Stomach smooth muscle (tissue), 2 donors: ENCODE measurements around the gene CDKN2D.

ENCODE experiments used
- H3K27ac ChIP-seq: one replicate; pipeline ENCODE4 v1.7.0; 2013; ENCODE audit warnings: mild to moderate bottlenecking, low read length, inconsistent platforms
- H3K27me3 ChIP-seq, 2 donors: one replicate each; pipeline ENCODE4 v1.7.0; 2013; ENCODE audit warnings: low read length in 2 of 2; ENCODE audit not compliant: insufficient read depth in 2 of 2, control insufficient read depth in 1 of 2
- H3K36me3 ChIP-seq, 2 donors: one replicate each; pipeline ENCODE4 v1.7.0; 2013; ENCODE audit warnings: low read length in 2 of 2; ENCODE audit not compliant: control insufficient read depth in 2 of 2, insufficient read depth in 2 of 2
- H3K4me1 ChIP-seq: one replicate; pipeline ENCODE4 v1.7.0; 2013; ENCODE audit warnings: low read length; ENCODE audit not compliant: control insufficient read depth, insufficient read depth
- H3K4me3 ChIP-seq, 2 donors: one replicate each; pipeline ENCODE4 v1.7.0; 2013; ENCODE audit warnings: low read length in 2 of 2
- H3K9ac ChIP-seq, 2 donors: one replicate each; pipeline ENCODE4 v1.7.0; 2013; ENCODE audit warnings: low read length in 2 of 2, mild to moderate bottlenecking in 1 of 2
- H3K9me3 ChIP-seq, 2 donors: one replicate each; pipeline ENCODE4 v1.7.0; 2013; ENCODE audit warnings: low read length in 2 of 2; ENCODE audit not compliant: control insufficient read depth in 2 of 2
- donor health status: healthy.
- donor health status: Pancreatic carcinoma.

Gene CDKN2D

DNA sequence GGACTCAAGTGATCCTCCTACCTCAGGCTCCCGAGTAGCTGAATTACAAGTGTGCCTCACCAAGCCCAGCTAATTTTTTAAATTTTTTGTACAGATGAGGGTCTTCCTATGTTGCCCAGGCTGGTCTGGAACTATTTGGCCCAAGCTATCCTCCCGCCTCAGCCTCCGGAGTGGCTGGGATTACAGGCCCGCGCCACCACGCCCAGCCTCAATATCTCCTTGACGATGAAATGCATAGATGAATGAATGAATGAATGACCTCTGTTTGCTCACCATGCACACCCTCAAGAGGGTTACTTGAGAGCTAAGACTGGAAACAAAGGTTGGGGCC, 33.2 kb upstream of the CDKN2D start:
- Histone ChIP-seq H3K9me3 (no peaks in the 10 kb centered on the region), H3K36me3 (no peaks in the 10 kb centered on the region), H3K27me3 (no peaks in the 10 kb centered on the region), H3K4me1 (peaks cover 19% of the 10 kb centered on the region), H3K27ac (no peak overlapping the region), H3K9ac (no peak overlapping the region), H3K4me3 (peak overlapping the region; percentile 43 to 60)

DNA sequence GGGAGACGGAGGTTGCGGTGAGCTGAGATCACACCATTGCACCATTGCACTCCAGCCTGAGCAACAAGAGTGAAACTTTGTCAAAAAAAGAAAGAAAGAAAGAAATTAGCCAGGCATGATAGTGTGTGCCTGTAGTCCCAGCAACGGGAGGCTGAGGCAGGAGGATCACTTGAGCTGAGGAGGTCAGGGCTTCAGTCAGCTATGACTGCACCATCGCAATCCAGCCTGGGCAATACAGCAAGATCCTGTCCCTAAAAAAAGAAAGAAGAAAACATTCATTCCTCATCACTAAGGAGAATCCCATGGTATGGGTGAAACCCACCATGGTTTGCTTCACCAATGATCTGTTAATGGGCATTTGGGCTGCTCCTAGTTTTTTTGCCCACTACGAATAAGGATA, 31.4 kb upstream of the CDKN2D start:
- no peak overlapping the region for H3K27ac ChIP-seq
- no peak overlapping the region for H3K4me3 ChIP-seq
- H3K4me1 ChIP-seq = peaks cover 19% of the 10 kb centered on the region
- no peaks in the 10 kb centered on the region for H3K27me3 ChIP-seq
- H3K36me3 ChIP-seq = no peaks in the 10 kb centered on the region
- H3K9ac ChIP-seq = no peak overlapping the region
- H3K9me3 ChIP-seq = no peaks in the 10 kb centered on the region

GRCh38 chr19:10593820-10594637, 25.2 kb upstream of the CDKN2D start:
- Histone ChIP-seq H3K4me3 (no peak overlapping the region), H3K4me1 (no peaks in the 10 kb centered on the region), H3K9ac (no peak overlapping the region), H3K36me3 (no peaks in the 10 kb centered on the region), H3K9me3 (no peaks in the 10 kb centered on the region), H3K27ac (no peak overlapping the region), H3K27me3 (peaks cover 3 to 4% of the 10 kb centered on the region in 2 donors)

DNA sequence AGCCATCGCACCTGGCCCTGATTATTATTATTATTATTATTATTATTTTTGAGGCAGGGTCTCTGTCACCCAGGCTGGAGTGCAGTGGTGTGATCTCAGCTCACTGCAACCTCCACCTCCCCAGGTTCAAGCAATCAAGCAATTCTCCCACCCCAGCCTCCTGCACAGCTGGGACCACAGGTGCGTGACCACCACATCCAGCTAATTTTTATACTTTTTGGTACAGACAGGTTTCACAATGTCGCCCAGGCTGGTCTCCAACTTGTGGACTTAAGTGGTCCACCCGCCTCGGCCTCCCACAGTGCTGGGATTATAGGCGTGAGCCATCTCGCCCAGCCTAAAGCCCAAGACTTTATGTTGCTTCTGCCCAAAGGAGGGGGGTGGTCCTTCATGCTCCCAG, 24.4 kb upstream of the CDKN2D start:
- Histone ChIP-seq H3K9ac (no peak overlapping the region), H3K27me3 (peaks cover 3 to 4% of the 10 kb centered on the region in 2 donors), H3K27ac (no peak overlapping the region), H3K36me3 (no peaks in the 10 kb centered on the region), H3K4me1 (no peaks in the 10 kb centered on the region), H3K4me3 (no peak overlapping the region), H3K9me3 (no peaks in the 10 kb centered on the region)

DNA sequence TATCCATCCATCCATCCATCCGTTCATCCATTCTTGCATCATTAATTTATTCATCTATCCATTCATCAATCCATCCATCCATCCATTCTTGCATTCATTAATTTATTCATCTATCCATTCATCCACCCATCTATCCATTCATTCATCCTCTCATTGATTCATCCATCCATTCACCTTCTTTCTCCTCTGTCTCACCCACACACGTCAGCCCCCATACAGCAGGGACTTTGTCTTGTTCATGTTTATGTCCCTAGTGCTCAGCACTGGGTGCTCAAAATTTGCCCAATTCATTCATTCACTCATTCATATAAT, 19.0 kb upstream of the CDKN2D start:
- peaks cover 9 to 16% of the 10 kb centered on the region in 2 donors for H3K27me3 ChIP-seq
- H3K9ac ChIP-seq = no peak overlapping the region
- H3K9me3 ChIP-seq = no peaks in the 10 kb centered on the region
- H3K27ac ChIP-seq = no peak overlapping the region
- no peaks in the 10 kb centered on the region for H3K4me1 ChIP-seq
- H3K36me3 ChIP-seq = no peaks in the 10 kb centered on the region
- H3K4me3 ChIP-seq = no peak overlapping the region

DNA sequence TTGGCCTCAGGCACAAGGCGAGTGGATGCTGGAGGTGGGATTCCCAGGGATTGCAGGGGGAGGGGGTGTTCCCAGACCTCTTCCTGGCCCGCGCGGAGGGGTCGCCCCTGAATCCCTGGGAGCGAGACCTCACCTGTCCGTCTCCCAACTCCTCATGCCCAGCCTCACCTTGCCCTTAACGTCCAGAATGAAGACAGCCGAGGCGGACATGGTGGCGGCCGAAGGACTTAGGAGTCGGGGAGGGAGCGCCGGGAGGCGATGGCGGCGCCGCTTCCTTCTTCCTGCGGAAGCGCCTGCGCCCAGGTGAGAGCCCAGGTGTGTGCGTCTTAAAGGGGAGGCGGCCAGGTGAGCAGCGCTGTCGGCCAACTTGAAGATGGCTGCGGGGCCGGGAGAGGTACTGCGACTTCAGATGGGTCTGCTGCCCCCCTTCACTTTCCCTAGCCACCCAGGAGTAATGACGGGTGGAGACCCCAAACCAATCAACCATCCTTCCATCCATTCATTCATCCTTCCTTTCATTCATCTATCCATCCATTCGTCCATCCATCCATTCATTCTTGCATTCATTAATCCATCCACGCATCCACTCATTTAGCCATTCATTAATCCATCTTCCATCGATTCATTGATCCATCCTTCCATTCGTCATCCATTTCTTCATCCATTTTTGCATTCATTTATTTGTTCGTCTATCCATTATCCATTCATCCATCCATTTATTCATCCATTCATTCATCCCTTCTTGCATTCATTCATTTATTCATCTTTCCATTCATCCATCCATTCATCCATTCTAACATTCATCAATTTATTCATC, 18.5 kb upstream of the CDKN2D start, which contains the start of gene AP1M2:
Gene AP1M2, minus strand, starts transcription at position 291 of the 817 bp plus-strand sequence. Its CDS starts 81 bp downstream, at position 210.
- no peak within 1 kb of the TSS for H3K9ac ChIP-seq
- H3K4me3 ChIP-seq = no peak within 1 kb of the TSS
- no peak within 1 kb of the TSS for H3K27ac ChIP-seq
- peaks cover 9 to 16% of the 10 kb centered on the region in 2 donors for H3K27me3 ChIP-seq
- H3K36me3 ChIP-seq = no peaks in the 10 kb centered on the region
- H3K9me3 ChIP-seq = no peaks in the 10 kb centered on the region
- no peaks in the 10 kb centered on the region for H3K4me1 ChIP-seq

DNA sequence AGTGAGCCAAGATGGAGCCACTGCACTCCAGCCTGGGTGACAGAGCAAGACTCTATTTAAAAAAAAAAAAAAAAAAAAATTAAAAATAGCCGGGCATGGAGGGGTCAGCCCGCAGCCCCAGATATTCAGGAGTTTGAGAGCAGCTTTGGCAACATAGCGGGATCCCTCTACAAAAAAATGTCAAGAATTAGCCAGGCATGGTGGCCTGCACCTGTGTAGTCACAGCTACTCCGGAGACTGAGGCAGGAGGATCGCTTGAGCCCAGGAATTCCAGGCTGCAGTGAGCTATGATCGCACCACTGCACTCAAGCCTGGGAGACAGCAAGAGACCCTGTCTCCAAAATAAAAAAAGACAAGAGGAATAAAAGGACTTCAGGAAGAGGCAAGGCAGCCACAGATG, 17.6 kb upstream of the CDKN2D start:
- Histone ChIP-seq H3K4me1 (peaks cover 1% of the 10 kb centered on the region), H3K27ac (no peak overlapping the region), H3K27me3 (peaks cover 9 to 16% of the 10 kb centered on the region in 2 donors), H3K9me3 (no peaks in the 10 kb centered on the region), H3K9ac (no peak overlapping the region), H3K4me3 (no peak overlapping the region), H3K36me3 (no peaks in the 10 kb centered on the region)

DNA sequence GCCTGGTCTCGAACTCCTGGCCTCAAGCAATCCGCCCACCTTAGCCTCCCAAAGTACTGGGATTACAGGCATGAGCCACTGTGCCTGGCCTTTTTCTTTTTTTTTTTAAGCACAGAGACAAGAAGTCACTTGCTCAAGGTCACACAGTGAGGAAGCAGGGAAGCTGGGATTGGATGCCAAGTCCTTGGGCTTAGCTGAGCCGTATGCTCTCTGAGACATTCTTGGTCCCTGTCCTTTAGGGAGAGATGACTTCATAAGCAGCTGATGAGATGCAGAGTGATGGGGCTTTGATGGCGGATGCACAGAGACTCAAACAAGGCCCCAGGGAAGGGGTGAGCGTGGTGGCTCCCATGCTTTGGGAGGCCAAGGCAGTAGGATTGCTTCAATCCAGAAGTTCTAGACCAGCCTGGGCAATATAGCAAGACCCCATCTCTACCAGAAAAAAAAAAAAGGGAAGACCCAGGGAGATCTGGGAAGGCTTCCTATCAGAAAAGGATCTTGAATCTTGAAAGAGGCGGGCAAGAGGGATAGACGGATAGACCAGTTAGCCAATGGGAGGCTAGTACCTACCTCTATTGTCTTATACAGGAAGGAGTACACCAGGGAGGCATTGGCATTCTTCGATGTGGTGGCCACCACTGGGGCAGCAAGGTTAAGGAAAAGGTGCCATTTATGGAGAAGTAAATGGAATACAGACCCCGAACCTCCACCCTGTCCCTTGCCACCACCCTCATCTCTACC, 14.4 kb upstream of the CDKN2D start:
- H3K9me3 ChIP-seq = no peaks in the 10 kb centered on the region
- no peak overlapping the region for H3K4me3 ChIP-seq
- H3K27ac ChIP-seq = no peak overlapping the region
- peaks cover 8 to 13% of the 10 kb centered on the region in 2 donors for H3K27me3 ChIP-seq
- H3K9ac ChIP-seq = no peak overlapping the region
- H3K4me1 ChIP-seq = peaks cover 7% of the 10 kb centered on the region
- no peaks in the 10 kb centered on the region for H3K36me3 ChIP-seq

DNA sequence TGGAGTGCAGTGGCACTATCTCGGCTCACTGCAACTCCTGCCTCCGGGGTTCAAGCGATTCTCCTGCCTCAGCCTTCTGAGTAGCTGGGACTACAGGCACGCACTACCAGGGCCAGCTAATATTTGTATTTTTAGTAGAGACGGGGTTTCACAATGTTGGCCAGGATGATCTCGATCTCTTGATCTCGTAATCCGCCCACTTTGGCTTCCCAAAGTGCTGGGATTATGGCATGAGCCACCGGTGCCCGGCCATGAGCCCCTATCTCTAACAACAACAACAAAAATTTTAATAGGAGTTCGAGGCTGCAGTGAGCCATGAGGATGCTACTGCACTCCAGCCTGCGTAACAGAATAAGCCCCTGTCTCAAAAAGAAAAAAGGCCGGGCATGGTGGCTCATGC, 13.3 kb upstream of the CDKN2D start:
- Histone ChIP-seq H3K4me3 (no peak overlapping the region), H3K27me3 (peaks cover 5 to 7% of the 10 kb centered on the region in 2 donors), H3K9me3 (no peaks in the 10 kb centered on the region), H3K36me3 (no peaks in the 10 kb centered on the region), H3K27ac (no peak overlapping the region), H3K4me1 (peaks cover 7% of the 10 kb centered on the region), H3K9ac (no peak overlapping the region)

- Histone ChIP-seq H3K27ac (no peak overlapping the region), H3K4me1 (peaks cover 7% of the 10 kb centered on the region), H3K27me3 (peaks cover 0 to 2% of the 10 kb centered on the region in 2 donors), H3K9ac (peak overlapping the region in 1 of 2 donors; percentile 32), H3K36me3 (no peaks in the 10 kb centered on the region), H3K4me3 (peak overlapping the region; percentile 60 to 66), H3K9me3 (no peaks in the 10 kb centered on the region)
Observed at GRCh38 chr19:10580979-10581631, 12.3 kb upstream of the CDKN2D start.
